Heart right ventricle (tissue), 16 donors: Measurements from ENCODE around the gene FAM114A2. TPM values are rescaled to one million over a fixed set of nuclear protein-coding genes. Genes with fewer than 3 reads are reported as not detected.
"Not testable (repeated sequence)": the region's sequence is repeated elsewhere in the genome, so short reads cannot be mapped to it uniquely, and the experiment has no call there.

ENCODE experiments used
- ATAC-seq, 8 donors: fragments of 200-7000 bp; cut with Tn5 transposase; one replicate each; pipeline ENCODE4 v1.9.1; 2020; ENCODE audit warnings: mild to moderate bottlenecking in 8 of 8, moderate library complexity in 8 of 8, moderate number of reproducible peaks in 1 of 8
- DNase-seq, 2 donors: peaks; one replicate each; pipeline ENCODE4 v3.0.0-alpha.2; 2020
- H3K27ac ChIP-seq, 10 donors: fragments of 200-600 bp; sonication (generic) in 2 of 10; one replicate each; pipeline versions ENCODE4 v1.5.0 to v1.8.0; 2020 to 2022; ENCODE audit warnings: mild to moderate bottlenecking in 3 of 10
- H3K27me3 ChIP-seq, 7 donors: fragments of 200-600 bp; one replicate each; pipeline ENCODE4 v1.8.0; 2021 to 2022; ENCODE audit warnings: mild to moderate bottlenecking in 2 of 7
- H3K36me3 ChIP-seq, 9 donors: fragments of 200-600 bp; sonication (generic) in 1 of 9; one replicate each; pipeline versions ENCODE4 v1.5.0 to v1.8.0; 2020 to 2022; ENCODE audit warnings: mild to moderate bottlenecking in 2 of 9
- H3K4me1 ChIP-seq, 9 donors: fragments of 200-600 bp; sonication (generic) in 1 of 9; one replicate each; pipeline versions ENCODE4 v1.5.0 to v1.8.0; 2020 to 2022; ENCODE audit warnings: mild to moderate bottlenecking in 4 of 9
- H3K4me3 ChIP-seq, 10 donors: fragments of 200-600 bp; sonication (generic) in 2 of 10; one replicate each; pipeline versions ENCODE4 v1.5.0 to v1.8.0; 2020 to 2022; ENCODE audit warnings: mild to moderate bottlenecking in 7 of 10, moderate library complexity in 2 of 10
- H3K9me3 ChIP-seq, 11 donors: fragments of 200-600 bp in 10 of 11; sonication (generic) in 2 of 11; one replicate each; pipeline versions ENCODE4 v1.5.0 to v1.8.0; 2013 to 2022; ENCODE audit warnings: mild to moderate bottlenecking in 2 of 11, control low read depth in 1 of 11, moderate library complexity in 1 of 11
- CTCF ChIP-seq, 9 donors: fragments of 200-600 bp; sonication (generic) in 2 of 9; IDR thresholded peaks; one replicate each; pipeline versions ENCODE4 v1.5.0 to v1.8.0; 2021 to 2022; ENCODE audit warnings: antibody characterized with exemption in 9 of 9, mild to moderate bottlenecking in 5 of 9, moderate library complexity in 1 of 9
- WGBS, 2 donors: extraction: QIAGEN DNeasy Blood & Tissue Kit; methylation state at CpG; one replicate each; pipeline ENCODE4 v1.1.7; 2013; ENCODE audit warnings: inconsistent platforms in 1 of 2; 5-methylcytosine and 5-hydroxymethylcytosine counted together
- intact Hi-C, 10 donors: fragments of 100-400 bp; cut with DNase I; formaldehyde crosslinking; loops; one replicate each; pipeline versions ENCODE4 v1.11.1 to v1.14.2; 2022
- polyA plus RNA-seq, 2 donors: library from polyadenylated mRNA; stranded (reverse); fragments of 200-250 nt; gene quantifications; one replicate each; pipeline ENCODE4 v1.2.3, GENCODE V29; 2013
- total RNA-seq, 10 donors: library from RNA; stranded (reverse); fragmentation: NEBNext Ultra II Directional in 3 of 10; extraction: Animal tissue kit (Norgen Biotek cat#: 25700) in 3 of 10; gene quantifications; one replicate each; pipeline versions ENCODE4 v1.2.1 to v1.2.4, GENCODE V29; 2021 to 2023
- donor health status: Arrhythmogenic right ventricular cardiomyopathy.
- donor health status: ischemic (EF 13 %, LVEDD 7.1; RV severe dilation, severe dysfunction).
- donor health status: healthy with polysubstance abuse.
- donor health status: DM: no; HTN: yes; CAD: no.
- donor health status: DM: no; HTN: no; CAD: no.
- donor health status: ischemic (EF 25% LVEDD 6.9; RV normal size, moderate dysfunction).
- donor health status: ischemic (EF 25% LVEDD 5.7; RV mildly dilated, moderate dysfunction).
- donor health status: healthy.
- donor health status: DM: yes; HTN: yes; CAD: no.
- donor health status: Ischemic cardiomyopathy.
- donor health status: ischemic (EF 35%, LVEDD 5.7; RV mildly dilated, moderate dysfunction).
- donor health status: nonischemic (EF 11% LVEDD 7.7; RV severe dilation, severe dysfunction).
- donor health status: DM: yes; HTN: yes; CAD: no.
- donor health status: PGD.
- donor health status: ischemic (EF 29% LVEDD 5.4; RV normal size, mild dysfunction).
- donor health status: nonischemic (EF 23%, LVEDD 6.1; RV moderate dilation, normal function).

The FAM114A2 gene
- total and polyA plus RNA-seq, 12 donors: 7.8 to 47.5 (median 35.4) TPM

GRCh38 chr5:154076240-154076922 lies 37.7 kb upstream of the FAM114A2 start:
- intact Hi-C loops: loop anchor here in 1 of 10 donors (5.0 kb wide), 1 partner anchor 326 kb away; no protein-coding TSS in a partner anchor
- peaks cover 7 to 50% (median 27%) of the 10 kb centered on the region in 9 donors for H3K4me1 ChIP-seq
- ATAC-seq (peak in 4 of 8 donors; percentile 12 to 53 (median 28)), DNase-seq (no peak)
- H3K27ac ChIP-seq: peak overlapping the region in 1 of 10 donors; percentile 2
- WGBS, 2 donors: 73 to 75% methylated on average over 5 of the region's 5 CpGs
- no peak overlapping the region for H3K4me3 ChIP-seq
- no peak for TF ChIP-seq CTCF (IDR thresholded peaks at IDR 0.05)
- H3K9me3 ChIP-seq: no peaks in the 10 kb centered on the region
- H3K36me3 ChIP-seq: no peaks in the 10 kb centered on the region
- no peaks in the 10 kb centered on the region for H3K27me3 ChIP-seq

GRCh38 chr5:154072414-154073171 lies 33.9 kb upstream of the FAM114A2 start:
- ATAC-seq (peak; percentile 89 to 96 (median 93)), DNase-seq (peak; percentile 82 to 83)
- intact Hi-C loops: loop anchor here (1.0 to 5.0 kb wide), 7 partner anchors 105 to 335 kb away; no protein-coding TSS in a partner anchor
- peak; percentile 79 to 97 (median 93) for TF ChIP-seq CTCF (IDR thresholded peaks at IDR 0.05)
- 25 to 27% methylated on average over 18 of the region's 18 CpGs for WGBS, 2 donors
- Histone ChIP-seq H3K27ac (peak overlapping the region in 4 of 10 donors; percentile 7 to 41 (median 11)), H3K9me3 (no peaks in the 10 kb centered on the region), H3K4me3 (no peak overlapping the region), H3K27me3 (no peaks in the 10 kb centered on the region), H3K36me3 (no peaks in the 10 kb centered on the region), H3K4me1 (peaks cover under 1 to 35% (median 14%) of the 10 kb centered on the region in 9 donors)

- H3K36me3 ChIP-seq: no peaks in the 10 kb centered on the region
- ATAC-seq (peak in 1 of 8 donors; percentile 13), DNase-seq (no peak)
- intact Hi-C loops: loop anchor here (1.0 to 5.0 kb wide), 7 partner anchors 105 to 335 kb away; no protein-coding TSS in a partner anchor
- H3K9me3 ChIP-seq: no peaks in the 10 kb centered on the region
- H3K4me1 ChIP-seq: peaks cover 0 to 29% (median 7%) of the 10 kb centered on the region in 9 donors
- TF ChIP-seq CTCF (IDR thresholded peaks at IDR 0.05): no peak
- WGBS, 2 donors: 67 to 71% methylated on average over 2 of the region's 2 CpGs
- H3K27ac ChIP-seq: peak overlapping the region in 2 of 10 donors; percentile 11 to 41
- H3K27me3 ChIP-seq: no peaks in the 10 kb centered on the region
- H3K4me3 ChIP-seq: no peak overlapping the region
Measured at GRCh38 chr5:154071799-154072413, 33.2 kb upstream of the FAM114A2 start.

- peaks cover 0 to 13% (median 6%) of the 10 kb centered on the region in 9 donors for H3K4me1 ChIP-seq
- H3K9me3 ChIP-seq, H3K27me3 ChIP-seq, H3K27ac ChIP-seq, ATAC-seq, DNase-seq, H3K4me3 ChIP-seq, H3K36me3 ChIP-seq: not testable (repeated sequence)
- 92 to 98% methylated on average over 5 of the region's 5 CpGs for WGBS, 2 donors
- intact Hi-C loops: loop anchor here in 6 of 10 donors (2.0 to 5.0 kb wide), 5 partner anchors 83 to 337 kb away; no protein-coding TSS in a partner anchor
Measured at GRCh38 chr5:154069854-154070253, 31.1 kb upstream of the FAM114A2 start.
